22Rv1 (cell line): Measurements from ENCODE around the gene UROD.
A peak's percentile ranks its signal among the peaks of the same experiment; 100 is the strongest.
"Not testable (repeated sequence)": the region's sequence is repeated elsewhere in the genome, so short reads cannot be mapped to it uniquely, and the experiment has no call there.

ENCODE experiments used
- H3K27ac ChIP-seq: fragments of 450-650 bp; 2 replicates; pipeline ENCODE4 v1.5.1; 2017
- CTCF ChIP-seq: fragments of 450-650 bp; IDR thresholded peaks from 2 replicates; pipeline ENCODE4 v1.5.1; 2017; ENCODE audit warnings: mild to moderate bottlenecking
- ZFX ChIP-seq: fragments of 450-650 bp; IDR thresholded peaks from 2 replicates; pipeline ENCODE4 v1.6.1; 2017; ENCODE audit warnings: antibody characterized with exemption, borderline replicate concordance

Gene UROD

GRCh38 chr1:44988531-44989156, 23.4 kb upstream of the UROD start:
- H3K27ac ChIP-seq: no peak overlapping the region
- TF ChIP-seq ZFX (no peak), CTCF (no peak)

DNA sequence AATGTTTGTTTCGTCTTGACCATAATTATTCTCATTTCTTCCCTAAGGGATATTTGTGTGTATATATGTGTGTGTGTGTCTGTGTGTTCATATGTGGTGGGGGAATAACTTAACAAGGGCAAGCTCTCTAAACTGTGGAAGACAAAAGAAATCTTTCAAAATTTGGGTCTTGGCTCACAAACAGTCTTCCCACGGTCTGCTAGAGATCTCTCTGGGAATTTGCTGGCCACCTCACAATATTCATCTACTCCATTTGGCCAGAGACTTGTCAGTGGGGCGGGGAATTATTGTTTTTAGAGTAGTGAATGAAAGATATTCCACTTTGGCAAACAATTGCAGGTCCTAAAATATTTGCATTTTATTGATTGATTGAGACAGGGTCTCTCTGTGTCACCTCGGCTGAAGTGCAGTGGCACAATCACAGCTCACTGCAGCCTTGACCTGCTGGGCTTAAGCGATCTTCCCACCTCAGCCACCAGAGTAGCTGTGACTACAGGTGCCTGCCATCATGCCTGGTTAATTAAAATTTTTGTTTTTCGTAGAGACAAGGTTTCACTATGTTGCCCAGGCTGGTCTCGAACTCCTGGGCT, 17.6 kb upstream of the UROD start:
- TF ChIP-seq CTCF: no peak
- no peak for TF ChIP-seq ZFX
- H3K27ac ChIP-seq: no peak overlapping the region

DNA sequence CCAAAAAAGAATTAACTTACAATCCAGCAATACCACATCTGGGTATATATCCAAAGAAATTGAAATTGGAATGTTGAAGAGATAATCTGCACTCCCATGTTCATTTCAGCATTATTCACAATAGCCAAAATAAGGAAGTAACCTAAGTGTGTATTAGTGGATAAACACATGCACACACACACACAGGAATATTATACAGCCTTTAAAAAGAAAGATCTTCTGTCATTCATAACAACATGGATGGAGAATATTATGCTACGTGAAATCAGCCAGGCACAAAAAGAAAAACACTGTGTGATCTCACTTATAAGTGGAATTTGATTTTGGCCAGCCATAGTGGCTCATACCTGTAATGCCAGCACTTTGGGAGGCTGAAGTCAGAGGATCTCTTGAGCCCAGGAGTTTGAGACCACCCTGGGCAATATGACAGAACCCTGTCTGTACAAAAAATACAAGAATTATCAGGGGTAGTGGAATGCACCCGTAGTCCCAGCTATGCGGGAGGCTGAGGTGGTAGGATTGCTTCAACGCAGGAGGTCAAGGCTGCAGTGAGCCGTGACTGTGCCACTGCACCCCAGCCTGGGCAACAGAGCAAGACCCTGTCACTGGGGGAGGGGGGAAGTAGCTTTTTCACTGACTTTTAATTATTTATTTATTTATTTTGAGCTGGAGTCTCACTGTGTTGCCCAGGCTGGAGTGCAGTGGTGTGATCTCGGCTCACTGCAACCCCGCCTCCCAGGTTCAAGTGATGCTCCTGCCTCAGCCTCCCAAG, 16.4 kb upstream of the UROD start:
- no peak for TF ChIP-seq CTCF
- no peak for TF ChIP-seq ZFX
- no peak overlapping the region for H3K27ac ChIP-seq

DNA sequence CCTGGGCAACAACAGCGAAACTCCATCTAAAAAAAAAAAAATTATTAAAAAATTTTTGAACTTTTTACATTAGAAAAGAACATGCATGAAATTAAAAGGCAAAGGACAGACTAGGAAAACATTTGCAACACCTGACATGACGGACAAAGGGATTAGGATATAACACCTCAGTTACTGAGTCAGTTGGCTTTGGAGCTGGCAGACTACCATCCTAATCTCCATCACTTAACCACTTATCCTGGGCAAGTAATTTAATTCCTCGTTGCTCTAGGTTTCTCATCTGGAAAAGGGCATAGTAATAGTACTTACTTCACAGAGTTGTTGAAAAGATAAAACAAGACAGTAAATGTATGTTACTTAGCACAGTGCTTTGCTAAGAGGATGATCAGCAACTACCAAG, 12.8 kb upstream of the UROD start:
- H3K27ac ChIP-seq: no peak overlapping the region

DNA sequence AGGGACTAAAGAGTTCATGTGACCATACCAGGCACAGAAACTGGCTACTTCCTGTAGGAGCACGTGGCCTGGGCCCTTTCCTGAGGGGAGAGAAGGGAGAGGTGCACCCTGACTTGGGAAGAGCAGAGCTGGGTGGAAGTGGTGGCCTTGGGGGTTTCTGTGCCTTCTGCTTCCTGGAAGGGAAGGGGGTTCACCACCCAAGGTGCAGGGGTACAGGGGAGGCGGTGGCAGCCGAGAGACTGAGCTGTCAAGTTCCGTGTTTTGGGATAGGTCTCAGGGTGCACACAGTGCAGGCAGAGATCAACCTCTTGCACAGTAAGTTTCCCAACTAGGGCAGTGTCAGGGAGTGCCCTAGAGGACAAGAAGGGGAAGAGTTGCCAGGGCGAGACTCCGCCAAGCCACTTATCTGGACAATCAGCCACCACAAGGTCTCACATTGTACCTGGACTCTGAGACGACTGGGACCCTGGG, 11.0 kb upstream of the UROD start:
- peak overlapping the region; percentile 43; the same call in 1 of the 2 replicates for H3K27ac ChIP-seq

More for the DNA sequence above, 12.8 kb upstream of the UROD start:
- TF ChIP-seq ZFX (no peak), CTCF (no peak)

GRCh38 chr1:45001576-45001975, 10.5 kb upstream of the UROD start:
- not testable (repeated sequence) for H3K27ac ChIP-seq

More for the DNA sequence above, 11.0 kb upstream of the UROD start:
- TF ChIP-seq CTCF: no peak
- TF ChIP-seq ZFX: no peak

- H3K27ac ChIP-seq: no peak overlapping the region; the same call in 1 of the 2 replicates
- TF ChIP-seq CTCF (no peak), ZFX (no peak)
Measured at GRCh38 chr1:45002650-45003645, 9.1 kb upstream of the UROD start.
